ENCODE data around the gene GSTK1.
A peak's percentile ranks its signal among the peaks of the same experiment; 100 is the strongest.
"Not testable (repeated sequence)": the region's sequence is repeated elsewhere in the genome, so short reads cannot be mapped to it uniquely, and the experiment has no call there.

Gene GSTK1

GRCh38 chr7:143285806-143286521 lies 22.7 kb downstream of the GSTK1 start:
- no peak overlapping the region for H3K4me3 ChIP-seq (ENCODE audit: low read depth, low read length)
- TF ChIP-seq CTCF (IDR thresholded peaks at IDR 0.05; ENCODE audit: borderline replicate concordance, insufficient read depth, low read depth, low read length): no peak

GRCh38 chr7:143286522-143286890 lies 23.3 kb downstream of the GSTK1 start:
- no peak for TF ChIP-seq CTCF (IDR thresholded peaks at IDR 0.05; ENCODE audit: borderline replicate concordance, insufficient read depth, low read depth, low read length)
- no peak overlapping the region for H3K4me3 ChIP-seq (ENCODE audit: low read depth, low read length)

- no peak for TF ChIP-seq CTCF (IDR thresholded peaks at IDR 0.05; ENCODE audit: borderline replicate concordance, insufficient read depth, low read depth, low read length)
- no peak overlapping the region for H3K4me3 ChIP-seq (ENCODE audit: low read depth, low read length)
These were observed 24.2 kb downstream of the GSTK1 start for GRCh38 chr7:143287339-143287934.

- TF ChIP-seq CTCF (IDR thresholded peaks at IDR 0.05; ENCODE audit: borderline replicate concordance, insufficient read depth, low read depth, low read length): no peak
- H3K4me3 ChIP-seq (ENCODE audit: low read depth, low read length): peak within 1 kb of the TSS; percentile 82
These were observed 24.9 kb downstream of the GSTK1 start, which contains the start of gene CASP2 for GRCh38 chr7:143287935-143288826. Gene CASP2 (plus strand): TSS chr7:143288351. CDS start chr7:143288456, 105 bp downstream.

- peak overlapping the region; percentile 82 for H3K4me3 ChIP-seq (ENCODE audit: low read depth, low read length)
- no peak for TF ChIP-seq CTCF (IDR thresholded peaks at IDR 0.05; ENCODE audit: borderline replicate concordance, insufficient read depth, low read depth, low read length)
These were observed 25.6 kb downstream of the GSTK1 start for GRCh38 chr7:143288836-143289235.

GRCh38 chr7:143289421-143289820 lies 26.2 kb downstream of the GSTK1 start:
- H3K4me3 ChIP-seq (ENCODE audit: low read depth, low read length): peak overlapping the region; percentile 82
- TF ChIP-seq CTCF (IDR thresholded peaks at IDR 0.05; ENCODE audit: borderline replicate concordance, insufficient read depth, low read depth, low read length): no peak

GRCh38 chr7:143289888-143290287 lies 26.6 kb downstream of the GSTK1 start:
- H3K4me3 ChIP-seq (ENCODE audit: low read depth, low read length): not testable (repeated sequence)

Data from GM12875 (cell line).